ENCODE measurements around the gene BPTF. TPM values are rescaled to one million over a fixed set of nuclear protein-coding genes. Genes with fewer than 3 reads are reported as not detected.
"Not testable (repeated sequence)": the region's sequence is repeated elsewhere in the genome, so short reads cannot be mapped to it uniquely, and the experiment has no call there.

The BPTF gene
- total and polyA plus RNA-seq, 2 of the 13 experiments (the other 11 are each of a cell fraction or from before 2014, with no cell fraction given): 43.5 to 66.1 TPM

- BruUV-seq (replicated peaks): no TSS peak
- Histone ChIP-seq H3K79me2 (ENCODE audit: insufficient read depth, low read length) (no peaks in the 10 kb centered on the region), H3K9me3 (ENCODE audit: low read length) (no peaks in the 10 kb centered on the region), H4K20me1 (ENCODE audit: insufficient read depth, low read length) (no peaks in the 10 kb centered on the region), H3K4me2 (ENCODE audit: low read depth, low read length) (no peak overlapping the region), H3K27ac (ENCODE audit: extremely low read length, insufficient read depth, low read length) (no peak overlapping the region), H3K4me1 (ENCODE audit: insufficient read depth, low read length) (peaks cover 7% of the 10 kb centered on the region; the same call in 1 of the 2 replicates), H3K4me3 (replicated peaks in 1 of 3; ENCODE audit: insufficient read depth in 1 of 3, low read depth in 2 of 3, low read length in 3 of 3) (no peak overlapping the region), H3K9ac (ENCODE audit: insufficient read depth, low read depth, low read length) (no peak overlapping the region), H3K36me3 (replicated peaks in 1 of 2; ENCODE audit: control insufficient read depth in 1 of 2, insufficient read depth in 2 of 2, low read length in 2 of 2) (peaks cover 4 to 25% of the 10 kb centered on the region in 2 experiments; a peak in 3 of 5 replicates), H2AFZ (ENCODE audit: low read length) (no peak overlapping the region), H3K27me3 (ENCODE audit: control insufficient read depth in 1 of 2, insufficient read depth in 2 of 2, low read length in 2 of 2) (no peaks in the 10 kb centered on the region)
- 81% methylated on average over 8 of the region's 8 CpGs for WGBS (ENCODE audit: low lambda C conversion rate)
- DNase-seq (ENCODE audit: low spot score): no peak
- FAIRE-seq: no peak
- ChIA-PET POLR2A (interaction anchor here (0.6 kb wide), 1 partner anchor 247 kb away, joined by 3 read pairs; no protein-coding TSS in a partner anchor), CTCF (ENCODE audit: low intra/inter-chr PET ratio, low total read pairs) (no interaction called here)
- intact Hi-C loops (cut with micrococcal nuclease; ENCODE audit: unreplicated experiment): no loop called here
- no peak; the same call in 2 of the 3 replicates for ATAC-seq
- no peak for TF ChIP-seq EP300 (IDR thresholded peaks at IDR 0.05; ENCODE audit: low read depth in 2 of 2, low read length in 2 of 2)
- no peak for TF ChIP-seq EP300 (CRISPR knock-in tag; IDR thresholded peaks at IDR 0.05; ENCODE audit: borderline replicate concordance)
- TF ChIP-seq ELF3 (CRISPR knock-in tag; IDR thresholded peaks at IDR 0.05): no peak
- no peak for TF ChIP-seq ZNF639 (CRISPR knock-in tag; conservative IDR thresholded peaks at IDR 0.05)
- no peak for TF ChIP-seq KLF11 (CRISPR knock-in tag; IDR thresholded peaks at IDR 0.05)
- TF ChIP-seq ZNF747 (CRISPR knock-in tag; IDR thresholded peaks at IDR 0.05; ENCODE audit: borderline replicate concordance): no peak
- TF ChIP-seq GATAD2A (CRISPR knock-in tag; IDR thresholded peaks at IDR 0.05): no peak
- TF ChIP-seq REST (IDR thresholded peaks at IDR 0.05; ENCODE audit: borderline replicate concordance in 1 of 2, low read depth in 1 of 2, low read length in 2 of 2): no peak
- TF ChIP-seq ZNF513 (CRISPR knock-in tag; conservative IDR thresholded peaks at IDR 0.05): no peak
- in situ Hi-C loops (cut with HindIII; ENCODE audit: extremely low pct_ligation_motif_present, low pct_unique_long_range_greater_than_20kb): loop anchor here (10.0 kb wide), 1 partner anchor 480 kb away; the partner anchor contains the start of gene WIPI1
Observed at GRCh38 chr17:67974598-67975066, 149.3 kb downstream of the BPTF start.

- H3K27me3 ChIP-seq (ENCODE audit: control insufficient read depth in 1 of 2, insufficient read depth in 2 of 2, low read length in 2 of 2); H3K4me2 ChIP-seq (ENCODE audit: low read depth, low read length); H3K27ac ChIP-seq (ENCODE audit: extremely low read length, insufficient read depth, low read length); FAIRE-seq; H3K9ac ChIP-seq (ENCODE audit: insufficient read depth, low read depth, low read length); H3K4me3 ChIP-seq (replicated peaks in 1 of 3; ENCODE audit: insufficient read depth in 1 of 3, low read depth in 2 of 3, low read length in 3 of 3); intact Hi-C loops (cut with micrococcal nuclease; ENCODE audit: unreplicated experiment); POLR2A ChIA-PET; CTCF ChIA-PET (ENCODE audit: low intra/inter-chr PET ratio, low total read pairs); ATAC-seq; H3K4me1 ChIP-seq (ENCODE audit: insufficient read depth, low read length); BruUV-seq (replicated peaks); DNase-seq (ENCODE audit: low spot score); H2AFZ ChIP-seq (ENCODE audit: low read length); H3K9me3 ChIP-seq (ENCODE audit: low read length); H3K79me2 ChIP-seq (ENCODE audit: insufficient read depth, low read length); H4K20me1 ChIP-seq (ENCODE audit: insufficient read depth, low read length): not testable (repeated sequence)
- 96% methylated on average over 6 of the region's 6 CpGs for WGBS (ENCODE audit: low lambda C conversion rate)
- in situ Hi-C loops (cut with HindIII; ENCODE audit: extremely low pct_ligation_motif_present, low pct_unique_long_range_greater_than_20kb): loop anchor here (10.0 kb wide), 1 partner anchor 478 kb away; the partner anchor contains the start of gene WIPI1
- peaks cover 3 to 25% of the 10 kb centered on the region in 2 experiments; a peak in 3 of 5 replicates for H3K36me3 ChIP-seq (replicated peaks in 1 of 2; ENCODE audit: control insufficient read depth in 1 of 2, insufficient read depth in 2 of 2, low read length in 2 of 2)
Observed at GRCh38 chr17:67976306-67976705, 151.0 kb downstream of the BPTF start.

All from HepG2 (cell line).